Osteocyte (in vitro differentiated cells): Measurements from ENCODE around the gene WNT8B. TPM values are rescaled to one million over a fixed set of nuclear protein-coding genes. Genes with fewer than 3 reads are reported as not detected.
A peak's percentile ranks its signal among the peaks of the same experiment; 100 is the strongest.

Source experiments
- DNase-seq: peaks from one replicate; pipeline ENCODE4 v3.0.0; 2021; ENCODE audit warnings: mixed read lengths; ENCODE audit not compliant: unreplicated experiment; ENCODE audit errors: extremely low spot score
- H3K27ac Mint-ChIP-seq: one replicate; pipeline ENCODE4 v1.8.0; 2021; ENCODE audit warnings: mild to moderate bottlenecking, mixed read lengths; ENCODE audit not compliant: unreplicated experiment
- H3K27me3 Mint-ChIP-seq: one replicate; pipeline ENCODE4 v1.8.0; 2021; ENCODE audit warnings: mixed read lengths; ENCODE audit not compliant: unreplicated experiment
- H3K36me3 Mint-ChIP-seq: one replicate; pipeline ENCODE4 v1.8.0; 2021; ENCODE audit warnings: mixed read lengths; ENCODE audit not compliant: unreplicated experiment
- H3K4me1 Mint-ChIP-seq: one replicate; pipeline ENCODE4 v1.8.0; 2021; ENCODE audit warnings: mixed read lengths; ENCODE audit not compliant: unreplicated experiment
- H3K4me3 Mint-ChIP-seq: one replicate; pipeline ENCODE4 v1.8.0; 2021; ENCODE audit warnings: mild to moderate bottlenecking, moderate library complexity, mixed read lengths; ENCODE audit not compliant: unreplicated experiment
- H3K9me3 Mint-ChIP-seq: one replicate; pipeline ENCODE4 v1.8.0; 2021; ENCODE audit warnings: mixed read lengths; ENCODE audit not compliant: unreplicated experiment
- total RNA-seq: library from RNA; stranded (reverse); gene quantifications from 2 replicates; pipeline ENCODE4 v1.2.1, GENCODE V29; 2021
- TF ChIP-seq, protein P1 (sequence below): fragments of 200-600 bp; sonication (generic); IDR thresholded peaks from 2 replicates; pipeline ENCODE4 v1.5.0; 2021; ENCODE audit warnings: antibody characterized with exemption, mild to moderate bottlenecking, moderate library complexity

WNT8B gene
- total RNA-seq, 1 donor from 2014 or later: not detected

GRCh38 chr10:100510533-100511308, 47.9 kb downstream of the WNT8B start:
- Mint-ChIP-seq H3K36me3 (peaks cover 21% of the 10 kb centered on the region), H3K27me3 (no peaks in the 10 kb centered on the region), H3K27ac (no peak overlapping the region), H3K4me3 (no peak overlapping the region), H3K4me1 (peaks cover 12% of the 10 kb centered on the region), H3K9me3 (no peaks in the 10 kb centered on the region)
- TF ChIP-seq, protein P1, sequence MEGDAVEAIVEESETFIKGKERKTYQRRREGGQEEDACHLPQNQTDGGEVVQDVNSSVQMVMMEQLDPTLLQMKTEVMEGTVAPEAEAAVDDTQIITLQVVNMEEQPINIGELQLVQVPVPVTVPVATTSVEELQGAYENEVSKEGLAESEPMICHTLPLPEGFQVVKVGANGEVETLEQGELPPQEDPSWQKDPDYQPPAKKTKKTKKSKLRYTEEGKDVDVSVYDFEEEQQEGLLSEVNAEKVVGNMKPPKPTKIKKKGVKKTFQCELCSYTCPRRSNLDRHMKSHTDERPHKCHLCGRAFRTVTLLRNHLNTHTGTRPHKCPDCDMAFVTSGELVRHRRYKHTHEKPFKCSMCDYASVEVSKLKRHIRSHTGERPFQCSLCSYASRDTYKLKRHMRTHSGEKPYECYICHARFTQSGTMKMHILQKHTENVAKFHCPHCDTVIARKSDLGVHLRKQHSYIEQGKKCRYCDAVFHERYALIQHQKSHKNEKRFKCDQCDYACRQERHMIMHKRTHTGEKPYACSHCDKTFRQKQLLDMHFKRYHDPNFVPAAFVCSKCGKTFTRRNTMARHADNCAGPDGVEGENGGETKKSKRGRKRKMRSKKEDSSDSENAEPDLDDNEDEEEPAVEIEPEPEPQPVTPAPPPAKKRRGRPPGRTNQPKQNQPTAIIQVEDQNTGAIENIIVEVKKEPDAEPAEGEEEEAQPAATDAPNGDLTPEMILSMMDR: no peak
- DNase-seq: no peak

GRCh38 chr10:100515612-100516011, 52.8 kb downstream of the WNT8B start:
- no peak for DNase-seq
- H3K27ac Mint-ChIP-seq: no peak overlapping the region
- H3K36me3 Mint-ChIP-seq: peaks cover 15% of the 10 kb centered on the region
- peaks cover 15% of the 10 kb centered on the region for H3K4me1 Mint-ChIP-seq
- TF ChIP-seq, protein P1: no peak
- no peak overlapping the region for H3K4me3 Mint-ChIP-seq
- H3K27me3 Mint-ChIP-seq: no peaks in the 10 kb centered on the region
- H3K9me3 Mint-ChIP-seq: no peaks in the 10 kb centered on the region

DNA sequence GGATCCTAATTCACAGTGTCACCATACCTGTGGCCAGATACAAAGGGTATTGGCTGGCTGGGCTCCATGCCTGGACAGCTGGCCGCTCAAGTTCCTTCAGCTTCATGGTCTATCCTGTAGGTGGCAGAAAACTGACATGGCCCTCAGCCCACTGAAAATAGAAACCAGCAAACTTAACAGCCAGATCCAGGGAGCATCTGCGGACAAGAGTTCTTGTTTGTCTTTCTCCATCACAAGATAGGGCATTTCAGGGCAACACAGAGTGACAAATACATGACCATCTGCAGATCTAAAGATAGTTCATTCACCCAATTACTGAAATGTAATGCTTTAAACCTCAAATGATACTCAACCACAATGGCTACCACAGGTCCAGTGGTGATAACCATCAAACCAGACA, 54.0 kb downstream of the WNT8B start:
- no peak overlapping the region for H3K27ac Mint-ChIP-seq
- TF ChIP-seq, protein P1: peak; percentile 28
- H3K9me3 Mint-ChIP-seq: no peaks in the 10 kb centered on the region
- no peak for DNase-seq
- H3K27me3 Mint-ChIP-seq: no peaks in the 10 kb centered on the region
- peaks cover 17% of the 10 kb centered on the region for H3K36me3 Mint-ChIP-seq
- H3K4me3 Mint-ChIP-seq: no peak overlapping the region
- H3K4me1 Mint-ChIP-seq: peaks cover 21% of the 10 kb centered on the region

DNA sequence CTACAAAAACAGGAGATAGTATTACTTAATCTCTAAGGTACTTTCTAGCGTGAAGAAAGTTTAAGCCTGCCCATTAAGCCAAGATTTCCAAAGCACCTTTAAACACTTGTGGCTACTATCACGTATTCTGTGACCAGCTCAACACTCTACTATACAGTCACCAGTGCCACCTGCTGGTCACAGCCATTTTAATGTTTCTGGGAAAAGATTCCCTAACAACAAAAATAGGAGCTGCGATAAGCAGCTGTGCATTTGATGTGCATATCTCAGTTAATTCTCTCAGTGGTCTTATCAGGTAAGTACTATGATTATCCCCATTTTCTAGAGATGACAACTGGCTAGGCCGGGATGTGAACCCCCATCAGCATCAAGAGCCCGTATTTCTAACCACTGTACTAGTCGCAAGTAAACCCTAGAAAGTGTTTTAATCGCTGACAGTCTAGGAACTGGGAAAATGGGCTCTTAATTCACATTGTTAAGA, 56.0 kb downstream of the WNT8B start:
- Mint-ChIP-seq H3K27ac (peak overlapping the region; percentile 50), H3K4me3 (peak overlapping the region; percentile 78)
- TF ChIP-seq, protein P1: peak; percentile 74

DNA sequence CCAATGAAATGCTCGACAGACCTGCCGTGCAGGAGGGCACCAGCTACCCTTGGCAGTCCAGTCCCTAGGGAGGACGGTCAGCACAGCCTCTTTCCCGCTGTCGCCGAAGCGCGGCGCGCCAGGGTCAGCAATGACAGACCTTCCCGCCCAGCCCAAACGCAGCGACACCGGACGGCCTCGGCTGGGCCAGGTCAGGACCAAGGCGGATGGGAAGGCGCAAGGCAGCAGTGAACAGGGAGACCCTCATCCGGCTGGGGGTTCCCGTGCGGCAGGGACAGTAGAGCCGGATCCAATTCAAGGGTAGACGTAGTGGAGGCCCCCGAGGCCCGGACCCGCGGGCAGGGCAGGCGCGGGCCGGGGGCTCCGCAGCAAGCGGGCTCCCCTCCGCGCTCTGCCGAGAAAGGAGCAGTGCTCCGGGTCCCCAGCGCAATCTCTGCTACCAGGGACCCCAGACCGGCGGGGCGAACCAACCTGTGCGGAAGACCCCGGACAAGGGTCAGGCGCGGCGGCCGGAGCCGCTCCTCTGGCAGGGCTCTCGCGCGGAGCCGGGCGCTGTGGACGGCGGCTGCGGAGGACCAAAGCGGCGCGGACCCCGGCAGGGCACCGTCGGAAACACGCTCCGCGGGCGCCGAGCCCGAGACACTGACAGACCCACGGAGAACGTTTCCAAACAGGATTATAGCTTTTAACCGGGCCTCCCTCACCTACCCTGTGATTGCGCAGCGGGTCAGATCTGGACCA, 56.7 kb downstream of the WNT8B start, which contains the start of gene SEC31B:
TSS of gene SEC31B (minus strand) at position 551 of the 741 bp plus-strand sequence. CDS start 2,909 bp downstream, outside the sequence.
- H3K4me1 Mint-ChIP-seq: peaks cover 21% of the 10 kb centered on the region
- H3K27ac Mint-ChIP-seq: peak within 1 kb of the TSS; percentile 50
- peak within 1 kb of the TSS; percentile 78 for H3K4me3 Mint-ChIP-seq
- H3K36me3 Mint-ChIP-seq: peaks cover 15% of the 10 kb centered on the region
- TF ChIP-seq, protein P1: no peak
- H3K9me3 Mint-ChIP-seq: no peaks in the 10 kb centered on the region
- DNase-seq: no peak
- H3K27me3 Mint-ChIP-seq: no peaks in the 10 kb centered on the region

More for the DNA sequence above, 56.0 kb downstream of the WNT8B start:
- Mint-ChIP-seq H3K27me3 (no peaks in the 10 kb centered on the region), H3K4me1 (peaks cover 21% of the 10 kb centered on the region), H3K9me3 (no peaks in the 10 kb centered on the region), H3K36me3 (peaks cover 13% of the 10 kb centered on the region)
- DNase-seq: peak; percentile 85
